ENCODE measurements around the gene ST6GAL1. TPM values are rescaled to one million over a fixed set of nuclear protein-coding genes. Genes with fewer than 3 reads are reported as not detected.

The ST6GAL1 gene
- total and polyA plus RNA-seq, 2 of the 13 experiments (the other 11 are each of a cell fraction or from before 2014, with no cell fraction given) = 79.9 to 164 TPM

GRCh38 chr3:186930641-186931531 lies 560 bp downstream of the ST6GAL1 start (continued):
- TF ChIP-seq SKIL (CRISPR knock-in tag; IDR thresholded peaks at IDR 0.05; ENCODE audit: borderline replicate concordance) (no peak), UBTF (CRISPR knock-in tag; IDR thresholded peaks at IDR 0.05) (peak; percentile 82; the same call in 1 of the 2 replicates), CCAR2 (optimal IDR thresholded peaks at IDR 0.05; ENCODE audit: low read depth, low read length) (no peak), SUZ12 (IDR thresholded peaks at IDR 0.05; ENCODE audit: low read depth, low read length) (no peak), ZNF773 (CRISPR knock-in tag; IDR thresholded peaks at IDR 0.05; ENCODE audit: borderline replicate concordance) (0 out of 2 replicates have a peak, but pooled peaks have one; percentile 29), SOX5 (CRISPR knock-in tag; IDR thresholded peaks at IDR 0.05; ENCODE audit: borderline replicate concordance) (peak; percentile 85), ZNF781 (CRISPR knock-in tag; IDR thresholded peaks at IDR 0.05; ENCODE audit: borderline replicate concordance, not compliant biosample characterization) (no peak), NFYC (CRISPR knock-in tag; IDR thresholded peaks at IDR 0.05) (no peak), ATRX (CRISPR knock-in tag; IDR thresholded peaks at IDR 0.05; ENCODE audit: borderline replicate concordance) (no peak), ZNF543 (CRISPR knock-in tag; IDR thresholded peaks at IDR 0.05) (peak; percentile 70; the same call in 1 of the 2 replicates), BCL6 (CRISPR knock-in tag; IDR thresholded peaks at IDR 0.05) (peak; percentile 51; the same call in 1 of the 2 replicates), CHCHD3 (CRISPR knock-in tag; IDR thresholded peaks at IDR 0.05) (no peak), ZNF296 (CRISPR knock-in tag; conservative IDR thresholded peaks at IDR 0.05) (no peak), PHF8 (CRISPR knock-in tag; IDR thresholded peaks at IDR 0.05) (peak; percentile 23), HDAC6 (IDR thresholded peaks at IDR 0.05; ENCODE audit: low read depth, low read length) (peak; percentile 84; the same call in 1 of the 2 replicates), MAFF (IDR thresholded peaks at IDR 0.05; ENCODE audit: low read depth, low read length) (no peak), MIER2 (CRISPR knock-in tag; IDR thresholded peaks at IDR 0.05) (no peak), PATZ1 (CRISPR knock-in tag; IDR thresholded peaks at IDR 0.05) (peak; percentile 58)
- TF ChIP-seq, protein P1, sequence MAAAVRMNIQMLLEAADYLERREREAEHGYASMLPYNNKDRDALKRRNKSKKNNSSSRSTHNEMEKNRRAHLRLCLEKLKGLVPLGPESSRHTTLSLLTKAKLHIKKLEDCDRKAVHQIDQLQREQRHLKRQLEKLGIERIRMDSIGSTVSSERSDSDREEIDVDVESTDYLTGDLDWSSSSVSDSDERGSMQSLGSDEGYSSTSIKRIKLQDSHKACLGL (CRISPR knock-in tag; IDR thresholded peaks at IDR 0.05) = peak; percentile 81; the same call in 1 of the 2 replicates
- TF ChIP-seq, protein P2, sequence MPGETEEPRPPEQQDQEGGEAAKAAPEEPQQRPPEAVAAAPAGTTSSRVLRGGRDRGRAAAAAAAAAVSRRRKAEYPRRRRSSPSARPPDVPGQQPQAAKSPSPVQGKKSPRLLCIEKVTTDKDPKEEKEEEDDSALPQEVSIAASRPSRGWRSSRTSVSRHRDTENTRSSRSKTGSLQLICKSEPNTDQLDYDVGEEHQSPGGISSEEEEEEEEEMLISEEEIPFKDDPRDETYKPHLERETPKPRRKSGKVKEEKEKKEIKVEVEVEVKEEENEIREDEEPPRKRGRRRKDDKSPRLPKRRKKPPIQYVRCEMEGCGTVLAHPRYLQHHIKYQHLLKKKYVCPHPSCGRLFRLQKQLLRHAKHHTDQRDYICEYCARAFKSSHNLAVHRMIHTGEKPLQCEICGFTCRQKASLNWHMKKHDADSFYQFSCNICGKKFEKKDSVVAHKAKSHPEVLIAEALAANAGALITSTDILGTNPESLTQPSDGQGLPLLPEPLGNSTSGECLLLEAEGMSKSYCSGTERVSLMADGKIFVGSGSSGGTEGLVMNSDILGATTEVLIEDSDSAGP (CRISPR knock-in tag; IDR thresholded peaks at IDR 0.05; ENCODE audit: borderline replicate concordance) = peak; percentile 35; the same call in 1 of the 2 replicates

Measured in HepG2 (cell line).